K562 (cell line): ENCODE results near the gene GASK1B.

Source experiments
- ARNT ChIP-seq, 2 experiments: fragments of 450-650 bp; IDR thresholded peaks; 2 replicates each; pipeline ENCODE4 v1.6.1; 2016; ENCODE audit warnings: mild to moderate bottlenecking in 1 of 2
- EWSR1 ChIP-seq: fragments of 450-650 bp; IDR thresholded peaks from 2 replicates; pipeline ENCODE4 v1.6.1; 2018; ENCODE audit warnings: borderline replicate concordance, mild to moderate bottlenecking, low read depth, moderate library complexity; ENCODE audit not compliant: partially characterized antibody
- FOXA1 ChIP-seq: fragments of 450-650 bp; IDR thresholded peaks from 2 replicates; pipeline ENCODE4 v1.6.1; 2016; ENCODE audit warnings: mild to moderate bottlenecking, borderline replicate concordance
- HIVEP1 ChIP-seq: fragments of 250-450 bp; sonication (Bioruptor Pico); IDR thresholded peaks from 2 replicates; pipeline ENCODE4 v1.4.0; 2020; ENCODE audit warnings: mild to moderate bottlenecking
- NONO ChIP-seq, 2 experiments: fragments of 200-400 bp in 1 of 2; fragments of 450-650 bp in 1 of 2; formaldehyde crosslinking in 1 of 2; IDR thresholded peaks; 2 replicates each; pipeline ENCODE4 v1.6.1; 2017; ENCODE audit warnings: low read depth in 2 of 2, mild to moderate bottlenecking in 2 of 2, moderate library complexity in 2 of 2, low read length in 1 of 2
- POLR2A ChIP-seq: fragments of 450-650 bp; conservative IDR thresholded peaks from 2 replicates; pipeline ENCODE4 v1.6.1; 2016
- RAD21 ChIP-seq, 2 experiments: fragments of 250-450 bp in 1 of 2; fragments of 450-650 bp in 1 of 2; sonication (Bioruptor Pico) in 1 of 2; formaldehyde crosslinking in 1 of 2; IDR thresholded peaks in 1 of 2; conservative IDR thresholded peaks in 1 of 2; 2 replicates each; pipeline versions ENCODE4 v1.4.0 to v1.8.0; 2020 to 2022; ENCODE audit warnings: mild to moderate bottlenecking in 2 of 2, moderate library complexity in 1 of 2
- RB1 ChIP-seq: fragments of 450-650 bp; IDR thresholded peaks from 2 replicates; pipeline ENCODE4 v1.6.1; 2017; ENCODE audit warnings: low read depth, mild to moderate bottlenecking
- TF ChIP-seq, protein P1 (sequence below): sonication (generic); formaldehyde crosslinking; IDR thresholded peaks from 2 replicates; pipeline ENCODE4 v1.8.1; 2022; ENCODE audit warnings: missing genetic modification reagents
- TF ChIP-seq, protein P2 (sequence below), 3 experiments: IDR thresholded peaks in 2 of 3; conservative IDR thresholded peaks in 1 of 3; 2 replicates each; pipeline ENCODE4 v1.5.1; 2011 to 2012; ENCODE audit warnings: low read length in 3 of 3, mild to moderate bottlenecking in 3 of 3, control low read depth in 2 of 3, improper control_type of control experiment in 1 of 3, inconsistent platforms in 1 of 3, low read depth in 1 of 3, mixed read lengths in 1 of 3, moderate library complexity in 1 of 3; ENCODE audit not compliant: insufficient read depth in 2 of 3

DNA sequence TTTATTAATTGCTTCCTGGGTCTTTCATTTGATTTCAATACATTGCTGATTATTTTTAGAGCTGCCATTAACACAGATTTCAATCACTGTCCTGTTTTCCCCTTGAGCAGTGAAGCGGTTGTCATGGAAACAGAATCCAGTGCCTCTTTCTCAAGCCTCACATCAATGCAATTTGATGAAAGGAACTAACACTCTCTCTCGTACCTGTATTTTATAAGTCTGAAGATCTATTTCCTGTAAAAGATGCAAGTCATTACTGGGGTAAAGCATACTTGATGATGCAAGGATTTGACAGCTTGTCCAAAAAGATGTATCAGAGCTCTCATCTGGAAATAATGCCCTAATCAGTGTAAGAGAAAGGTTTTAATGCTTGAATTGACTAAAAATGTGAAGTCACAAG is 17.9 kb upstream of the GASK1B start:
- no peak for TF ChIP-seq POLR2A
- no peak for TF ChIP-seq RB1
- TF ChIP-seq HIVEP1 (CRISPR knock-in tag): no peak
- no peak for TF ChIP-seq ARNT (IDR thresholded peaks at IDR 0.05)
- TF ChIP-seq NONO (IDR thresholded peaks at IDR 0.05; ENCODE audit: low read depth in 2 of 2, low read length in 1 of 2): no peak
- TF ChIP-seq, protein P1, sequence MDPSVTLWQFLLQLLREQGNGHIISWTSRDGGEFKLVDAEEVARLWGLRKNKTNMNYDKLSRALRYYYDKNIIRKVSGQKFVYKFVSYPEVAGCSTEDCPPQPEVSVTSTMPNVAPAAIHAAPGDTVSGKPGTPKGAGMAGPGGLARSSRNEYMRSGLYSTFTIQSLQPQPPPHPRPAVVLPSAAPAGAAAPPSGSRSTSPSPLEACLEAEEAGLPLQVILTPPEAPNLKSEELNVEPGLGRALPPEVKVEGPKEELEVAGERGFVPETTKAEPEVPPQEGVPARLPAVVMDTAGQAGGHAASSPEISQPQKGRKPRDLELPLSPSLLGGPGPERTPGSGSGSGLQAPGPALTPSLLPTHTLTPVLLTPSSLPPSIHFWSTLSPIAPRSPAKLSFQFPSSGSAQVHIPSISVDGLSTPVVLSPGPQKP: no peak
- TF ChIP-seq FOXA1: no peak
- TF ChIP-seq, protein P2, sequence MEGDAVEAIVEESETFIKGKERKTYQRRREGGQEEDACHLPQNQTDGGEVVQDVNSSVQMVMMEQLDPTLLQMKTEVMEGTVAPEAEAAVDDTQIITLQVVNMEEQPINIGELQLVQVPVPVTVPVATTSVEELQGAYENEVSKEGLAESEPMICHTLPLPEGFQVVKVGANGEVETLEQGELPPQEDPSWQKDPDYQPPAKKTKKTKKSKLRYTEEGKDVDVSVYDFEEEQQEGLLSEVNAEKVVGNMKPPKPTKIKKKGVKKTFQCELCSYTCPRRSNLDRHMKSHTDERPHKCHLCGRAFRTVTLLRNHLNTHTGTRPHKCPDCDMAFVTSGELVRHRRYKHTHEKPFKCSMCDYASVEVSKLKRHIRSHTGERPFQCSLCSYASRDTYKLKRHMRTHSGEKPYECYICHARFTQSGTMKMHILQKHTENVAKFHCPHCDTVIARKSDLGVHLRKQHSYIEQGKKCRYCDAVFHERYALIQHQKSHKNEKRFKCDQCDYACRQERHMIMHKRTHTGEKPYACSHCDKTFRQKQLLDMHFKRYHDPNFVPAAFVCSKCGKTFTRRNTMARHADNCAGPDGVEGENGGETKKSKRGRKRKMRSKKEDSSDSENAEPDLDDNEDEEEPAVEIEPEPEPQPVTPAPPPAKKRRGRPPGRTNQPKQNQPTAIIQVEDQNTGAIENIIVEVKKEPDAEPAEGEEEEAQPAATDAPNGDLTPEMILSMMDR (IDR thresholded peaks at IDR 0.05 in 2 of 3, conservative IDR thresholded peaks at IDR 0.05 in 1 of 3; ENCODE audit: insufficient read depth in 2 of 3, low read depth in 1 of 3, low read length in 3 of 3): no peak
- TF ChIP-seq EWSR1: no peak
- no peak for TF ChIP-seq RAD21 (CRISPR knock-in tag; conservative IDR thresholded peaks at IDR 0.05 in 1 of 2, IDR thresholded peaks at IDR 0.05 in 1 of 2)
